ENCODE data around the gene CORO2B.

DNA sequence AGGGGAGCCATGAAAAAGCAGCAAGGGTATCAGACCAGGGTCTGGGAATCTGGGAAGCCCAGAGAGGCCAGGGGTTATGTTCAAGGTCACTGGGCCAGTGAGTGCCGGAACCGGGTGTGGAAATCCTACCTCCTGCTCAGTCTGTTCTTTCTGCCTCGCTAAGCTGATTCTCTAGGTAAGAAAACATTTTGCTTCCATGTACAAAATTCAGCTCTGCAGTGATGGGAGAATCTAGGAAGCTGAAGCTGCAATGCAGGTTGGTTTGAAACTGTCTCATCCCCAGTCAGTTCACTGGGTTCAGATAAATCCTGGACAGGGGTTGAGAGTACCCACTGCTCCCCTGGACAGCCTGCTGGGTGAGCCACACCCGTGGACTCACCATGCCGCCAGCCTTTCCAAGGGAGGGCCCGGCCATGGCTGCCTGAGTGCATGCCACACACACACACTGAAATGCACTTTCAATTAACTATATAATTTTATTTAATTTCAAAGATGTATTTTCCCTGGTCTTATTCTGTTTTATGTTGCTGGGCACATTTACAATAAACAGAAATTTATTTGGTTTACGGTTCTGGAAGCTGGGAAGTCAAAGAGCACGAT lies 108.4 kb downstream of the CORO2B start:
- TF ChIP-seq, protein P1, sequence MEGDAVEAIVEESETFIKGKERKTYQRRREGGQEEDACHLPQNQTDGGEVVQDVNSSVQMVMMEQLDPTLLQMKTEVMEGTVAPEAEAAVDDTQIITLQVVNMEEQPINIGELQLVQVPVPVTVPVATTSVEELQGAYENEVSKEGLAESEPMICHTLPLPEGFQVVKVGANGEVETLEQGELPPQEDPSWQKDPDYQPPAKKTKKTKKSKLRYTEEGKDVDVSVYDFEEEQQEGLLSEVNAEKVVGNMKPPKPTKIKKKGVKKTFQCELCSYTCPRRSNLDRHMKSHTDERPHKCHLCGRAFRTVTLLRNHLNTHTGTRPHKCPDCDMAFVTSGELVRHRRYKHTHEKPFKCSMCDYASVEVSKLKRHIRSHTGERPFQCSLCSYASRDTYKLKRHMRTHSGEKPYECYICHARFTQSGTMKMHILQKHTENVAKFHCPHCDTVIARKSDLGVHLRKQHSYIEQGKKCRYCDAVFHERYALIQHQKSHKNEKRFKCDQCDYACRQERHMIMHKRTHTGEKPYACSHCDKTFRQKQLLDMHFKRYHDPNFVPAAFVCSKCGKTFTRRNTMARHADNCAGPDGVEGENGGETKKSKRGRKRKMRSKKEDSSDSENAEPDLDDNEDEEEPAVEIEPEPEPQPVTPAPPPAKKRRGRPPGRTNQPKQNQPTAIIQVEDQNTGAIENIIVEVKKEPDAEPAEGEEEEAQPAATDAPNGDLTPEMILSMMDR (IDR thresholded peaks at IDR 0.05; ENCODE audit: insufficient read depth, low read length, poor library complexity, severe bottlenecking): no peak
- TF ChIP-seq EZH2phosphoT487 (conservative IDR thresholded peaks at IDR 0.05; ENCODE audit: low read length): no peak
